Subcutaneous adipose tissue (tissue), 4 donors: ENCODE results near the gene RBM47. TPM values are rescaled to one million over a fixed set of nuclear protein-coding genes. Genes with fewer than 3 reads are reported as not detected.

Experiments used
- CTCF ChIP-seq: fragments of 450-650 bp; IDR thresholded peaks from one replicate; pipeline ENCODE4 v1.5.1; 2016; ENCODE audit warnings: low read depth, mild to moderate bottlenecking, control low read depth, antibody characterized with exemption, moderate library complexity
- total RNA-seq, 4 donors: library from RNA; depleted of rRNA; stranded (reverse); fragments of >200 nt; gene quantifications; one replicate each; pipeline ENCODE4 v1.1.0, GENCODE V29; 2016

Gene RBM47
- total RNA-seq, 4 donors from 2014 or later, result 29.4 to 84.3 (median 54.7) TPM

GRCh38 chr4:40434126-40434687, 195.5 kb downstream of the RBM47 start:
- no peak for TF ChIP-seq CTCF

GRCh38 chr4:40432504-40432903, 197.2 kb downstream of the RBM47 start:
- no peak for TF ChIP-seq CTCF

- no peak for TF ChIP-seq CTCF
Measured at GRCh38 chr4:40427128-40427527, 202.5 kb downstream of the RBM47 start.

- no peak for TF ChIP-seq CTCF
Measured at GRCh38 chr4:40425799-40426574, 203.7 kb downstream of the RBM47 start.

- no peak for TF ChIP-seq CTCF
Measured at GRCh38 chr4:40423735-40424134, 205.9 kb downstream of the RBM47 start.

GRCh38 chr4:40421839-40422708, 207.6 kb downstream of the RBM47 start:
- no peak for TF ChIP-seq CTCF
